Germinal center (tissue), 1 donor: Measurements from ENCODE around the gene RFLNA.

Experiments used
- DNase-seq: peaks from one replicate; pipeline ENCODE4 v3.0.0; 2012; ENCODE audit warnings: mixed read lengths, low spot score

The RFLNA gene

DNA sequence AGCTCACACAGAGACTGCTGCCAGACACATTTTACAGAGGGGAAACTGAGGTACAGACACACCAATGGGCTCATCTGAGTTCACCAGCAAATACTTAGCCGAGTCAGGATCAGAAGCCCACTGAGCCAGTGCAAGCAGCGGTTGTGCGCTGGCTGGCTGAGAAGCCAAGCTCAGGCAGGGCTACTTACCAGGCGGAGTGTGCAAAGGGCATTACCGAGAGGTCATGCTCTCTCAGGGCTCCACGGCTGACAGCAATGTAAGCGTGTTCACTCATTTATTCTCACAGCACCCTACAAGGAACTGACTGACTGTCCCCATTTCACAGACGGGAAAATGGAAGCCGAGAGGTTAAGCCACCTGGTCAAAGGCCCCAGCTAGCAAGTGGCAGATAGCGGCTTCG is 63.7 kb downstream of the RFLNA start:
- no peak for DNase-seq

- no peak for DNase-seq
These were observed 65.0 kb downstream of the RFLNA start for GRCh38 chr12:124359671-124360581.

DNA sequence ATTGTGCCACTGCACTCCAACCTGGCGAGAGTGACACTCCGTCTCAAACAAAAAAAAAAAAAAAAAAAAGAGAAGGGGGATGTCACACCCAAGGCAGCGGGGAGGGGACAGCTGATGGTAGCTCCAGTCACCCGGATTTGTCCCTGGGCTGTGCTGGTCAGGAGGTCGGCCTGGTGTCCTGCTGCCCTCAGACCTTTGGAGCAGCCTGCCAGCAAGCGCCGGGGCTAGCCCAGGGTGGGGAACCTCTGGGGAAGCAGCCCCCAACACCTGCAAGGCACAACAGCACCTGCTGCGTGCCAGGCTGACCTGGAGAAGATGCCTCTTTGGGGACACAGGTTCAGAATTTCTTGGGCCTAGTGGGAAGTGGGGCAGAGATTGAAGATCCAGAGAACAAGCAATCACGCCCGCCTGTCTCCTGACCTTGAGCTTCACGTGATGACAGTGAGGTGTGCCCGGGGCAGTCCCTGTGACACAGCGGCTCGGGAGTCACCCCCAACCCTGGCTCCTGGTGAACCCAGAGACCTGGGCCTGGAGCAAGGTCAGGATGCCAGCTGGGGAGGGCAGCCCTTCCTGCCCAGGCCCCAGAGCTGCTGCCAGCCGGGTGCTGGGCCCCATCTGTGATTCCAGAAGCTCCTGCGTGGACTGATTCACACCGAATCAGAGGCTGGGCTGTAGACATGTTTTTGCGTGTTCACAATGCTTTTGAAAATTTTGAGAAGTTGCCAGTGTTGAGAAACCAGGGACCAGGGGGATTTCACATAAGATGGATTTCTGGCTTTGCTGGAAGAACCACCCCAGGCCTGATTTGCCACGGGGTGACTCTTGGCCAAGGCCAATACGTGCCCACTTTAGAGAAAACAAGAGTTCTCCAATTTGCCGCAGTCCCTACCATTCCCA is 66.4 kb downstream of the RFLNA start:
- no peak for DNase-seq

DNA sequence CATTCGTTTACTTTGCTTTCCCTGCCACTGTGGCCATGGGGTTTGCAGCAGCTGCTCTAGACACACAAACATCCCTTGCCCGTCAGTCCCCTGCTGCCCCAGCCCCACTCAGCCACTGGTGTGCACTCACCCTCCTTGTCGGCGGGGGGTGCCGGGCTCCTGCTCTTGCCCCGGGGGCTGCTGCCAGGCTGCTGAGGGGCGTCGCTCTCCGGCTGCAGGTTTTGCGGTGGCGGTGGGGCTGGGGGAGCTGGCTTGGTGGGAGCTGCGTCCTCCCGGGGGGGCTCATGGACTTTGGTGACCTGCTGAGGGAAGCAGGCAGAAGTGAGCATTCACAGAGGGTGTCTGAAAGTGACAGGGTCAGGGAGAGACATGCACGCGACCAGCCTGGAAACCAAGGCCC is 67.1 kb downstream of the RFLNA start:
- no peak for DNase-seq

DNA sequence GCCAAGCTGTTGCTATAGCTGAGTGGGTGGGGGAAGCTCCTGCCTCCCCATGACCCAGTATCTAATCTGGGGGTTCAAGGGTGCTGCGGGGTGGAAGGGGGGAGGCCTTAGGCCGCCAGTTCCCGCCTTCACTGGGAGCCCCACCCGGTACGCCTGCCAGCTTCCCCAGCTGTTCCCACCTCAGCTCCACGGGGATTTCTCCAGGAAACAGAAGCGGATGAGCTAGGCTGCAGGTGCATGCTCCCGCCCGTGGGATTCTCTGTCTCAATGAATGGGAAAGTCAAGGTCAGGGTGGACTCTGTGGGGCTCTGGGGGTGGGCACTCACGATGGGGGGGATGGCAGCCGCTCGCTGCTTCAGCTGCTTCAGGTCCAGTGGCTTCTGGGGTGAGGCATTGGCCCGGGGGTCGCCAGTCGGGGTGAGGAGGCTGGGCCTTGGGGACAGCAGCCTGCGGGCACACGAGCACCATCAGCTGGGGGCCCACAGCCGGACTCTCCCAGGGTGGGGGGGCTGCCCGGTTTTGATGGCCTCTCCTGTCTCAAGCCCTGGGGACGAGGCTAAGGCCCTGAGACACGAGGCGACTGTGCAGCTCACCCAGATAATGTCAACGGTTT is 68.6 kb downstream of the RFLNA start:
- no peak for DNase-seq

GRCh38 chr12:124364543-124364942 is 69.7 kb downstream of the RFLNA start:
- DNase-seq: no peak
